Measurements from ENCODE around the gene MPPED1.

- TF ChIP-seq EZH2 (IDR thresholded peaks at IDR 0.05; ENCODE audit: low read length, missing control alignments), result no peak
- peak; percentile 86 to 92 for TF ChIP-seq CTCF (conservative IDR thresholded peaks at IDR 0.05 in 1 of 2, IDR thresholded peaks at IDR 0.05 in 1 of 2; ENCODE audit: low read depth in 1 of 2, low read length in 2 of 2)
These were observed 25.8 kb upstream of the MPPED1 start for GRCh38 chr22:43385770-43386641.
